Left hindlimb (tissue), 1 donor: ENCODE results near the gene SLC25A27.
A peak's percentile ranks its signal among the peaks of the same experiment; 100 is the strongest.
"Not testable (repeated sequence)": the region's sequence is repeated elsewhere in the genome, so short reads cannot be mapped to it uniquely, and the experiment has no call there.

Experiments
- DNase-seq: peaks from one replicate; pipeline ENCODE4 v3.0.0-alpha.2; 2018

The SLC25A27 gene

GRCh38 chr6:46652603-46653438 is at the start of gene SLC25A27, which contains the start of gene CYP39A1:
SLC25A27 (plus strand) TSS chr6:46652975; CDS start chr6:46653193, 218 bp downstream.
CYP39A1 (minus strand) TSS chr6:46652818; CDS start chr6:46652582, 236 bp downstream.
- peak; percentile 92 for DNase-seq

- DNase-seq = no peak
Observed at GRCh38 chr6:46605091-46605797, 47.5 kb upstream of the SLC25A27 start.

DNA sequence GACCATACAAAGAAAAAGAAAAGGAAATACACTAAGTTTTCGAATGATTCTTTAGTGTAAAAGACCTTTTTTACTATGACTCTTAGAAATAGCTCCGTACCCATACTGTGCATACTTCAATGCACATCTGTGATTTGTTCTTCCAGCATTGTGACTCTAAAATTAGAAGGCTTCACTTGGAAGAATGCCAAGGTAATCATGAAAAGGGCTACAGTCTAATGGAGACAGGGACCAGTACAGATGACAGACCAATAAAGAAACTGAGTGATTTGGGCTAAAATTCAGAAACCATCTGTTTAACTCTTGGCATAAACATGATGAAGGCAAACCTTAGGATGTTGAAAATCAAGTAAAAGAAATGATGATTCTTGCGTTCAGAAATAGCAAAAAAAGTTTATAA is 46.4 kb upstream of the SLC25A27 start:
- DNase-seq = no peak

GRCh38 chr6:46610862-46611553 is 41.8 kb upstream of the SLC25A27 start:
- no peak for DNase-seq

- DNase-seq = no peak
Observed at GRCh38 chr6:46612645-46613044, 40.1 kb upstream of the SLC25A27 start.

DNA sequence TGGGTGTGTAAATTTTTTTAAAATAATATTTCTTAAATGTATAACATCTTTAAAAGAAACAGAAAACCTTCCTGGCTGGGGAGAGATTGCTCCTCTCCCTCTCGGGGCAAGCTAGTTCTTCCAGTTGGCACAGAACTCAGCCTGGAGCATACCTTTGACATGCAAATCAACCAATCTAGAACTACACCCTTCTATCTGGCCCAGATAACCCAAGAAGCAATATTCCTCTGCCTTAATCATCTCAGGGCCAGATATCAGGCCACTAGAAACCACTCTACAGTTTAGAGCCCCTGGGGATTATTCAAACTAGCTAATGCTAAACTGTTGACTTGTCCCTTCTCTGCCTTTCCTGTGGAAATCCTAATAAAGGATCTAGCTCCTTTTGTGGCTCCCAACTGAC is 34.0 kb upstream of the SLC25A27 start:
- no peak for DNase-seq

DNA sequence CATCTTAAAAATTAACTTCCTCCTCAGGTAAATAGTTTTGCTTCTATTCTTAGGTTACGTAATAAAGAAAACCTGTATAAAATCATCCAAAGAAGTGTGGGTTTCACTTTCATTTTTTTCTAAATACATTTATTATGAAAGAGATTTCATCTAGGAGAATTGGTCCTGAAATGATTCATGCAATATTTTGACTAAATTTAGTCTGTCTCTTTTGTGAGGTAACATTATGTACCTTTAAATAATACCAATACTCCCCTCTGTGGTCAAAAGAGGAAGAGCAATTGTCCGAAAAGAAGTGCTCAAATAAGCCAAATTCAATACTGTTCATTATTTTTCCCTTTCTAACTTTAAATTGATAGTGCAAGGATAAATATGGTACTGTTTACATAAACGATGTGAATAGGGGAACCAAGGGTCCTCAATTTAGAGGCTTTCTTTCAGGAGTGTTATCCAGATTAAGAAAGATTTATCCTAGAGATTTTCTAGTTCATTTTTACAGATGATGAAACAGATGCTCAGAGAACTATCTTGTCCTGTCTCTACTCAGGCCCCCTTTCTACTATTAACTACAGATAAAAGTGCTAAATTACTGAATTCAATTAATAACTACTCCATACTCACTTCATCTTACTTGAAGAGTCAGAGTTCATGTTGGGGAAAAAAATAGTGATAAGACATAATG is 26.4 kb upstream of the SLC25A27 start:
- no peak for DNase-seq

GRCh38 chr6:46626976-46627375 is 25.8 kb upstream of the SLC25A27 start:
- DNase-seq = no peak

DNA sequence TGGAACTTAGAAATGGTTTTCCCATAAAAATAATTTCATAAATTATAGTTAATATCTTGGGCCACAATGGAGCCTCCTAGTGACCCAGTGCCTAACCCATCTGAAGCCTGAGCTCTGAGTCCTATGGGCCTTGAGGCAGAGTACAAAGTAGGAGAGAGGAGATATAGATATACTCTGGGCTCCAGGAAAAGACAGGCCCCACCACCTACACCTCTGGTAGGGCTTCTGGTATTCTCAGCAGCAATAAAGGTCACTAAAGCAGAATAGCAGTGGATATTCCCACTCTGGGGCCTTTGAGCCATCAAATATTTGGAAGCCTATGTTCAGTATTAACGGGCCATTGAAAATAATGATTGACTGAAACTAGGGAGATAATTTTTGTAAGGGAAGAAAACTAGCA is 24.3 kb upstream of the SLC25A27 start:
- no peak for DNase-seq

DNA sequence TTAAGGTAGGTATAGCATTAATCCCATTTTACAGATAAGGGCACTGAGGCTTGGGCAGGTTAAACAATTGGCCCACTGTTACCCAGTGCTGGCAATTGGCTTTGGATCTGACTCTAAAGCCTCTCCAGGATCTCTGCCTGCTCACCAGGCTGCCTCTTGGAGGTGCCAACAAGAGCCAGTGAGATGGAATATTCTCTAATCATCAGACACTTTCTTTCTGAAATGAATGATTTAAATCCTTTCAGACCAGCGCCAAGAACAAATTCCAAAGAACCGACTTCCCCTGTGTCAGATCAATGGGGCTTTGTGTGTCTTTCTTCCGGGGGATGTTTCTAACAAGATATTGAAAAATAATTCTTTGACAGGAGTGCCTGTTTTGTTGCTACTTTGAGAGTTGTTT is 23.8 kb upstream of the SLC25A27 start:
- DNase-seq = no peak

- DNase-seq = no peak
Observed at GRCh38 chr6:46629691-46630090, 23.1 kb upstream of the SLC25A27 start.

- DNase-seq = no peak
Observed at GRCh38 chr6:46632053-46632452, 20.7 kb upstream of the SLC25A27 start.

DNA sequence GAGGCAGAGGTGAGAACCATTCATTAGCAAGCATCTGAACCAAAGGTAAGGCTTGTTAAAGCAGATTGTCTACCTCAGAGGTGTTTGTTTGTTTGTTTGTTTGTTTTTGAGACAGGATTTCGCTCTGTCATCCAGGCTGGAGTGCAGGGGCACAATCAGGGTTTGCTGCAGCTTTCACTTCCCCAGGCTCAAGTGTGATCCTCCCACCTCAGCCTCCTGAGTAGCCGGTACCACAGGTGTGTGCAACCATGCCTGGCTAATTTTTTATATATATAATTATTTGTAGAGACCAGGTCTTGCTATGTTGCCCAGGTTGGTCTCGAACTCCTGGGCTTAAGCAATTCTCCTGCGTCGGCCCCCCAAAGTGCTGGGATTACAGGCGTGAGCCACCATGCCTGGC is 17.3 kb upstream of the SLC25A27 start:
- no peak for DNase-seq

DNA sequence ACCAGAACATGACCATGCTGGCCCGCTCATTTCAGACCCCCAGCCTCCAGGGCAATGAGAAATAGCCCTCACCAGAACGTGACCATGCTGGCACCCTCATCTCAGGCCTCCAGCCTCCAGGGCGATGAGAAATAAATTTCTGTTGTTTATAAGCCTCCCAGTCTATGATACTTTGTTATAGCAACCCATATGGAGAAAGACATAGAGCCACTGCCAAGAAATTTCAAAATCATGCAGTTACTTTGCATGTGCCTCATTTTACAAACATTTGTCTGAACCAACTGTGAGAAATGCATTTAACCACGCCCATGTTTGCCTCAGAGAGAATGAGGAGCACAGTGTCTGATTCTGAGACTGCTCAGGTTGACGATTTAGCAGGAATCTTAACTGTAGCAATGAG is 15.6 kb upstream of the SLC25A27 start:
- no peak for DNase-seq

DNA sequence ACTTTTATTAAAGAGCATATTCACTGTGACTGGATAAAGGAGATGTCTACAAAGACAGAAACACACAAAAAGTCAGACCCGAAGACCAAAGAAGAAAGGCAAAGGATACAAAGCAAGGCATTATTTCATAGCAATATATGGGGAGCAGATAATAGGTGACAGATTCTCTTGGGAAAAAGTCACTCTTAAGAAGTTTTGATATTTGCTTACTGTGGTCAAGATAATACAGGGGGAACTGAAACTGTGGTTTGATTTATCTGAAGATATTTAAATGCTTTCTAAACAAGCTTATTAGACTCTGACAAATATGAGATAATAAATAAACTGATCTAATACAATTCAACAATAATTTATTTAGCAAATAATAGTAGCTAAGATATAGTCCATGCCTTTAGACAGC is 14.8 kb upstream of the SLC25A27 start:
- no peak for DNase-seq

GRCh38 chr6:46638650-46639049 is 14.1 kb upstream of the SLC25A27 start:
- no peak for DNase-seq

GRCh38 chr6:46642928-46643751 is 9.6 kb upstream of the SLC25A27 start:
- DNase-seq = no peak

DNA sequence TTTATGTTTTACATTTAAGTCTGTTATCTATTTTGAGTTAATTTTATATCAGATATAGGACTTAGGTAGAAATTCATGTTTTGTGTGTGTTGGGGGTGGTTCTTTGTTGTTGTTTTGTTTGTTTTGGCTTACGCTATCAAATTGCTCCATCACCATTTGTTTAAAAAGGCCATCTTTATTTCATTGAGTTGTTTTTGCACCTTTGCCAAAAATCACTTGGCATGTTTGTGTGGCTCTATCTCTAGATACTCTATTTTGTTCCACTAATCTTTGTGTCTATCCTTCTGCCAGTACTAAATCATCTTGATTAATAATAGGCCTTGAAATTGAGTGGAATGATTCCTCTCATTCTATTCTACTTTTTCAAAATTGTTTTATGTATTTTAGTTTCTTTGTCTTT is 7.5 kb upstream of the SLC25A27 start:
- no peak for DNase-seq

- not testable (repeated sequence) for DNase-seq
Observed at GRCh38 chr6:46648108-46648507, 4.7 kb upstream of the SLC25A27 start.

DNA sequence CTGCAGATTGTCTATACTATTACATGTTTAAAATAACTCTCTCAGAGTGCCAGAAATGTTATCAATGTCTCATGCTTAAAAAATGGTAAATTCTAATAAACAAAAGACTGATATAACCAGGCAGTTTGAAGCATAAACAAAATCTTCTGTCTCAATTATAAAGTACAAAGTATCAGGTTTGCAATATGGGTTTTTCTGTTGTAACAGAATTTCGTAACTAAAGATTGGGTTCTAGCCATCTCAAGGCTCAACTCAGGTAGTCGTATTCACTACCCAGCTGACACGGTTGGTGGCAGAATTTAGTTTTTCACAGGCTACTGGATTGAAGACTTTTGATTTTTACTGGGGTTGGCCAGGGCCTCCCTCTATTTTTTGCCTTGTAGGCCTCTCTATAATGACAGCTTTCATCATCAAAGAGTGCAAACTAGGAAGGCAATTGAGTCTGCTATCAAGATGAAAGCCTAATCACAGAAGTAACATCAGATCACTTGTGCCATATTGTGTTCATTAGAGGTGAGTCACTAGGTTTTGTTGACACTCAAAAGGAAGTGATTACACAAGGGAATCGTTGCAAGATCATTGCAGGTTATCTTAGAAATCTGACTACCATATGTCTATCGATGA is 3.8 kb upstream of the SLC25A27 start:
- no peak for DNase-seq

DNA sequence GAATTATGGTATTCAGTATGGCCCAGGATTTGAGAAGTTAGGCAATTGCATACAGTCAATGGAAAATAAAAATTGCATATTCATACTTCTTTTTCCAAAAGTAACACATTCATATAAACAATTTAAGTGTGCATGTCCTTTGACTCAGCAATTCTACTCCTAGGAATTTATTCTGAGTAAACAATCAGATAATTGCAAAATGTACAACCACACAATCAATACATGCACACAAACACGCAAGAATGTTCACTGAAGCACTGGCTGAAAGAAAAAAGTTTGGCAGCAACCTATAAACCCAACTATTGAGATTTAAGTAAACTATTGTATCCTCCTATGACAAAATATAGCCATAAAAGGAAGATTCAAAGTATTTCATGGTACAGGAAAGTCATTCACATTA is 1.8 kb upstream of the SLC25A27 start:
- no peak for DNase-seq

DNA sequence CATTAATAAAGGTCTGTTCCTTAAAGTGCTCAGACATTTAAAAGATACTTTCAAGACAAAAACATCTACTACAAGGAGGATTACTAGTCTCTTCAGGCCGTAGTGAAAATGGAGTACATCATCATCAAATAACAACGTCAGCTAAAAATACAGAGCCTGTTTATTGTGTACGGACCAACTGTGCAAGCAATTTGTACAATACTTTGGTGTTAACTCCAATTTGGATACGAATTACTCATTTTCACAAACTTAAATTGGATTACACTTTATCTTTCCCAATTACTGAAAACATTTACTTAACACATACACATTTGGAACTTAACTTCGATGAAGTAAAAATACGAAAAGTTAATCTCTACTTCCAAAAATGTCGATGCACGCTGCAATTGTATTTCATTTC is 959 bp upstream of the SLC25A27 start:
- DNase-seq = no peak
